SK-N-SH treated with all-trans-retinoic acid at 6 μM for 48 hours (cell line): ENCODE data around the gene LIFR.

Experiments used
- ARNTL ChIP-seq: fragments of 450-650 bp; formaldehyde crosslinking; IDR thresholded peaks from 2 replicates; pipeline ENCODE4 v1.5.0; 2020; ENCODE audit warnings: low read depth, mild to moderate bottlenecking, moderate library complexity, borderline replicate concordance
- CSDC2 ChIP-seq: fragments of 250-450 bp; sonication (Bioruptor Pico); IDR thresholded peaks from 2 replicates; pipeline ENCODE4 v1.5.0; 2020; ENCODE audit warnings: mild to moderate bottlenecking, moderate library complexity
- CSRNP3 ChIP-seq: fragments of 250-450 bp; sonication (Bioruptor Pico); IDR thresholded peaks from 2 replicates; pipeline ENCODE4 v1.5.1; 2021; ENCODE audit warnings: mild to moderate bottlenecking, moderate library complexity
- OSR1 ChIP-seq: fragments of 250-450 bp; sonication (Bioruptor Pico); IDR thresholded peaks from 2 replicates; pipeline ENCODE4 v1.8.0; 2022; ENCODE audit warnings: moderate library complexity, mild to moderate bottlenecking, inconsistent platforms
- PPARA ChIP-seq: fragments of 250-450 bp; sonication (Bioruptor Pico); IDR thresholded peaks from 2 replicates; pipeline ENCODE4 v1.5.0; 2020; ENCODE audit warnings: mild to moderate bottlenecking, borderline replicate concordance
- RARB ChIP-seq: fragments of 250-450 bp; sonication (Bioruptor Pico); IDR thresholded peaks from 2 replicates; pipeline ENCODE4 v1.8.0; 2021; ENCODE audit warnings: mild to moderate bottlenecking, moderate library complexity
- TSHZ2 ChIP-seq: fragments of 250-450 bp; sonication (Bioruptor Pico); IDR thresholded peaks from 2 replicates; pipeline ENCODE4 v1.5.0; 2020; ENCODE audit warnings: mild to moderate bottlenecking, moderate library complexity
- ZC3H10 ChIP-seq: fragments of 250-450 bp; sonication (Bioruptor Pico); IDR thresholded peaks from 2 replicates; pipeline ENCODE4 v1.5.1; 2021; ENCODE audit warnings: mild to moderate bottlenecking, moderate library complexity
- ZFP30 ChIP-seq: fragments of 450-650 bp; formaldehyde crosslinking; IDR thresholded peaks from 2 replicates; pipeline ENCODE4 v1.5.0; 2022; ENCODE audit warnings: mild to moderate bottlenecking, moderate library complexity
- ZNF8 ChIP-seq: fragments of 450-650 bp; formaldehyde crosslinking; IDR thresholded peaks from 2 replicates; pipeline ENCODE4 v1.5.0; 2020; ENCODE audit warnings: mild to moderate bottlenecking, moderate library complexity

- no peak for TF ChIP-seq CSRNP3 (CRISPR knock-in tag)
- TF ChIP-seq TSHZ2 (CRISPR knock-in tag) = no peak
- TF ChIP-seq ZNF8 (CRISPR knock-in tag) = no peak
- no peak for TF ChIP-seq CSDC2
- no peak for TF ChIP-seq RARB (CRISPR knock-in tag)
- no peak for TF ChIP-seq ZFP30 (CRISPR knock-in tag)
- TF ChIP-seq PPARA (CRISPR knock-in tag) = no peak
- no peak for TF ChIP-seq OSR1
- no peak for TF ChIP-seq ZC3H10 (CRISPR knock-in tag)
- TF ChIP-seq ARNTL = no peak
Observed at GRCh38 chr5:38450627-38451026, 105.8 kb downstream of the LIFR start.
